Measurements from ENCODE around the gene ZNF442.
"Not testable (repeated sequence)": the region's sequence is repeated elsewhere in the genome, so short reads cannot be mapped to it uniquely, and the experiment has no call there.

ZNF442 gene

GRCh38 chr19:12365236-12366162 is at the start of gene ZNF442:
TSS of gene ZNF442 (minus strand) at chr19:12365683. CDS start at chr19:12363631, 2,052 bp downstream.
- peak; percentile 100 for DNase-seq

DNA sequence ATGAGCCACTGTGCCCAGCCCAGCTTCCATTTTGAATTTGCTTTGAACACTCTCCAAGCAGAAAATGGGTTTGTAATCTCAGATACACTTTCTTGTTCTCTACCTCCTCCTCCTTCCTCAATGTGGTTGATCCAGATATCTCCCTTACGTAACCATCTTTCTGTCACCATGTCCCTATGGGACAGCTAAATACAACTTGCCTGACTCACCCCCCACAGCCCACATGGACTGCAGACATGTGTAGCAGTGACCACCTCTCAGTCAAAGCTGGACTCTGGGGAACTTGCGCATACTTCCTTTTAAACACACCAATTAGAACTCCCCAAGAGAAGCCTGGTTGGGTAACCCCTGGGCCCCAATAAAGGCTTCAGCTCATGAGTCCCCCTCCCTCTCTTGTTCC is 46.4 kb upstream of the ZNF442 start:
- DNase-seq = peak; percentile 71

GRCh38 chr19:12400633-12401502 is 35.4 kb upstream of the ZNF442 start, which contains the start of gene ZNF799:
TSS of gene ZNF799 (minus strand) at chr19:12401271. CDS start at chr19:12401070, 201 bp downstream.
- peak; percentile 99 for DNase-seq

DNA sequence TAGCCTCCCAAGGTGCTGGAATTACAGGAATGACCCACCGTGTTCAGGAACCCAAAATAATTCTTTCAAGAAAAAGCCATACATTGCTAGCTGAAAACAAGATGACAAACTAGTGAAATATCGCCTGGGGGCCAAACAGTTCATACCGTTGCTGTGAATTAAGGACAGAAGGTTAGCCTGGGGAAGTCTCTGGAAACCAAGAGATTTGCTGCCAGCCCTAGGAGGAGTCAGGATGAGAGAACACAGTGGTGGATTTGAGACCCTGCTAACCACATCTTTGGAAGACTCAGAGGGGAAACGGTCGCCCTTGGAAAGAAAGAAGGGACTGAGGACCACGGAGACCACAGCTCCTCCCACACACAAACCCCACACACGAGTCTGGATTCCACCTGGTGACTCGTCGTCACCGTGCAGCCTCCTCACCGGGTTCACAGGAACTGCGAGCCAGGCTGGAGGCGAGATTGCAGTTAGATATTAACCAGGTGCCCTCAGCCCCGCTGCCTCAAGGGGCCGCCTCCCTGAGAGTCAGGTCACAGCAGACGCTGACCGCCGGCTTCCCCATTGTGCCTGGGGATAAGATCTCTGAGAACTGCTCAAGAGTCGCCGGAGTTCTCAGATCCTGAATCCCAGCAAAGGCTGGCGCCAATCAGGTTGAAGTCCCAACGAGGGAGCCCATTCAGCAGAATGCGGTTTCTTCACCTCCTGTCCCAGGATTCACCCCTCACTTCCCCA is 34.6 kb upstream of the ZNF442 start:
- peak; percentile 89 for DNase-seq

GRCh38 chr19:12391148-12391547 is 25.7 kb upstream of the ZNF442 start:
- not testable (repeated sequence) for DNase-seq

- DNase-seq = not testable (repeated sequence)
Observed at GRCh38 chr19:12386365-12386764, 20.9 kb upstream of the ZNF442 start.

DNA sequence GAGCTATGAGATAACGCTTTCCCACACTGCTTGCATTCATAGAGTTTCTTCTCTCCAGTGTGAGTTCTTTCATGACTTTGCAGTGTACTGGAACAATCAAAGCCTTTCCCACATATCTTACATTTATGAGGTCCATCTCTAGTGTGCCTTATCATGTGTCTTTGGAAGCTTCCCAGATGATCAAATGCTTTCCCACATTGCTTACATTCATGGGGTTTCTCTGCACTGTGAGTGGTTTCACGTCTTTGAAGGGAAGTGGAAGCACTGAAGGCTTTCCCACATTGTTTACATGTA is 14.9 kb upstream of the ZNF442 start:
- DNase-seq = no peak

DNA sequence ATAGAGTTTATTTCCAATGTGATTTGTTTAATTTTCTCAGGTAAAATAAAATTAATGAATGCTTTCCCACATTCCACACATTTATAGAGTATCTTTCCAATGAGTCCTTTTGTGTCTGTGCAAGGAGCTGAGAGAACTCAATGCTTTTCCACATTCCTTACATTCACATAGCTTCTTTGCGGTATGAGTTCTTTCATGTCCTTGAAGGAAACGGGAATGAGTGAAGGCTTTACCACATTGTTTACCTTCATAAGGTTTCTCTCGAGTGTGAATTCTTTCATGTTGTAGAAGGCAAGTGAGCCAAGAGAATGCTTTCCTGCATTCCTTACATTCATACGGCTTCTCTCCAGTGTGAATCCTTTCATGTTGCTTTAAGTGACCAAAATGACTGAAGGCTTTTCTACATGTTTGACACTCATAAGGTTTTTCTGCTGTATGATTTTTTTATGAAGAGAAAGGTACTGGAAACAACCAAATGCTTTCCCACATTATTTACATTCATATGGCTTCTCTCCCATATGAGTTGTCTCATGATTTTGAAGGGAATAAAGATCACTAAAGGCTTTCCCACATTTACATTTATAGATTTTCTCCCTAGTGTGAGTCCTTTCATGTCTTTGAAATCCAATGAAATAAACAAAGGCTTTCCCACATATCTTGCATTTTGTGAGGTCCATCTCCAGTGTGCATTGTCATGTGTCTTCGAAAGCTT is 14.4 kb upstream of the ZNF442 start:
- DNase-seq = no peak

DNA sequence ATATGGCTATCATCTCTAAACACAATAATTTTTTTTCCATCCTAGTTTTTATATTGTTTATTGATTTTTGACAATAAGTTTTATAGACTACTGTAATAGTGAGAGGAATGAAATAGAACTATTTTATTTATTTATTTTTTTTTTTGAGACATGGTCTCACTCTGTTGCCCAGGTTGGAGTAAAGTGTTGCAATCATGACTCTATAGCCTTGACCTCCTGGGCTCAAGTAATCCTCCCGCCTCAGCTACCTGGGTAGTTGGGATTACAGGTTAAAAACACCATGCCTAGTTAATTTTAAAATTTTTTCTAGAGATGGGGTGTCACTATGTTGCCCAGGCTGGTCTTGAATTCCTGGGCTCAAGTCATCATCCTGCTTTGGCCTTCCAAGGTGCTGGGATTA is 8.5 kb upstream of the ZNF442 start:
- no peak for DNase-seq

DNA sequence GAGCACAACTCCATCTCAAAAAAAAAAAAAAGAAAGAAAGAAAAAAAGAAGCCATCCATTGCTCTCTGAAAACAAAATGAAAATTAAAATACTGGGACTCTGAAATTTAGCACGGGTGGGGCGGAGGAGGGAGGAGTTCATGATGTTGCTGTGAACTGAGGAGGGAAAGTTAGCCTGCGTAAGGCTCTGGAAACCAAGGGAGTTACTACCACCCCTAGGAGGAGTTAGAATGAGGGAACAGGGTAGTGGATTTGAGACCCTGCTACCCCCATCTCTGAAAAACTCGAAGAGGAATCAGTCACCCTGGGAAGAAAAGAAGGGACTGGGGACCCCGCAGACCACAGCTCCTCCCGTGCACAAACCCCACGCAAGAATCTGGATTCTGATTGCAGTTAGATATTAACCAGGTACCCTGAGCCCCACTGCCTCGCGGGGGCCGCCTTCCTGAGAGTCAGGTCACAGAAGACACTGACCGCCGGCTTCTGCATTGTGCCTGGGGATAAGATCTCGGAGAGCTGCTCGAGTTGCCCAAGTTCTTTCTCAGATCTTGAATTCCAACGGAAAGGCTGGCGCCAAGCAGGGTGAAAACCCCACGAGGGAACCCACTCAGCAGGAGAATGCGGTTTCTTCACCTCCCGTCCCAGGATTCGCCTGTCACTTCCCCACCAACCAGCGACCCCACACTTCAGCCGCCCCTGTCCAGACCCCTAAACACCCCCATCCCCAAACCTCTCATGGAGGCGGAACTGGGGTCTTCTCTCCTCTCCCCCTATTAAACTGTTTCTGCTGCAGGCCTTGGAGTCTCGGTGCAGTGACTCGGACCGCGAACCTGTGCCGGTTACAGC is 870 bp downstream of the ZNF442 start:
- peak; percentile 80 for DNase-seq

DNA sequence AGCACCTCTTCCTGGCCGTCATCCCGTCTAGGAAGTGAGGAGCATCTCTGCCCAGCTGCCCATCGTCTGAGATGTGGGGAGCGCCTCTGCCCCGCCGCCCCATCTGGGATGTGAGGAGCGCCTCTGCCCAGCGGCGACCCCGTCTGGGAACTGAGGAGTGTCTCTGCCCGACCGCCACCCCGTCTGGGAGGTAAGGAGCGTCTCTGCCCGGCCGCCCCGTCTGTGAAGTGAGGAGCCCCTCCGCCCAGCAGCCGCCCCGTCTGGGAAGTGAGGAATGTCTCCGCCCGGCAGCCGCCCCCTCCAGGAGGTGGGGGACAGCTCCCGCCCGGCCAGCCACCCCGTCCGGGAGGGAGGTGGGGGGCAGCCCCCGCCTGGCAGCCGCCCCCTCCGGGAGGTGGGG is 3.2 kb downstream of the ZNF442 start:
- not testable (repeated sequence) for DNase-seq

DNA sequence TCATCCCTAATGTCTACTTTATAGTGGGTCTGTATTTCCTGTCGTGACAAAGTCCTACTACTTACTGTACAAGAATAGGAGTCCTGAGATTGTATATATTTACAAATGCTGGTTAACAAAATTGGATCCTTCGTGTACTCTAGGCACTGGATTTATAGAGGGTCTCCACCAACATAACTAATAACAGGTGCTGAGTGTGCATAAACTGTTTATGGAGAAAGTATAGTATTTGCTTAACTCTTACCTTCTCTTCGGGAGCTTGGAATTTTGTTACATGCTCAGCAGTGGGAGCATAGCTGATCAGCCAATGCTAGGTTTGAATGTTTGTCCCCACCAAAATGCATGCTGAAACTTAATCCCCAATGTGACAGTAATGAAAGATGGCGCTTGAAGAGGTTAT is 12.1 kb downstream of the ZNF442 start:
- DNase-seq = no peak

DNA sequence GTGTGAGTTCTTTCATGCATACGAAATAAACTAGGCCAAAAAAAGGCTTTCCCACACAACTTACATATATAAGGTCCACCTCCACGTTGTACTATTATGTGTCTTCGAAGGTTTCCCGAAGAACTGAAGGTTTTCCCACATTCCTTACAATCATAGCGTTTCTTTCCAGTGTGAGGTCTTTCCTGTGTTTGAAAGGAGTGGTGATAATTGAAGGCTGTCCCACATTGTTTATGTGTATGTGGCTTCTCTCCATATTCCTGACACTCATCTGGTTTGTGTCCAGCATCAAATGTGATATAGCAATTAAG is 14.6 kb downstream of the ZNF442 start:
- peak; percentile 26 for DNase-seq

GRCh38 chr19:12350185-12350889 is 15.1 kb downstream of the ZNF442 start:
- peak; percentile 31 for DNase-seq

- peak; percentile 85 for DNase-seq
Observed at GRCh38 chr19:12346896-12347295, 18.6 kb downstream of the ZNF442 start.

DNA sequence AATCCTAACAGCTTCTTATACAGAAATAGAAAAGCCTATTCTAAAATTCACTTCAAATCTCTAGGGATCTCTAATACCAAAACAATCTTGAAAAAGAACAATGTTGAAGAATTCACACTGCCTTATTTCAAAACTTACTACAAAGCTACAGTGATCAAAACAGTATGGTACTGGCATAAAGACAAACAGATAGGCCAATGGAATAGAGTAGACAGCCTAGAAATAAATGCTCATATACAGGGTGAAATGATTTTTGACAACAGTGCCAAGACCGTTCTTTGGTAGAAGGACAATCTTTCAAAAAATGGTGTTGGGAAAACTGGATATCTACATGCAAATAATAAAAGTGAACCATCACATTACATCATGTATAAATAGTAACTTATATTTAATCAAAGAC is 20.3 kb downstream of the ZNF442 start:
- DNase-seq = no peak

DNA sequence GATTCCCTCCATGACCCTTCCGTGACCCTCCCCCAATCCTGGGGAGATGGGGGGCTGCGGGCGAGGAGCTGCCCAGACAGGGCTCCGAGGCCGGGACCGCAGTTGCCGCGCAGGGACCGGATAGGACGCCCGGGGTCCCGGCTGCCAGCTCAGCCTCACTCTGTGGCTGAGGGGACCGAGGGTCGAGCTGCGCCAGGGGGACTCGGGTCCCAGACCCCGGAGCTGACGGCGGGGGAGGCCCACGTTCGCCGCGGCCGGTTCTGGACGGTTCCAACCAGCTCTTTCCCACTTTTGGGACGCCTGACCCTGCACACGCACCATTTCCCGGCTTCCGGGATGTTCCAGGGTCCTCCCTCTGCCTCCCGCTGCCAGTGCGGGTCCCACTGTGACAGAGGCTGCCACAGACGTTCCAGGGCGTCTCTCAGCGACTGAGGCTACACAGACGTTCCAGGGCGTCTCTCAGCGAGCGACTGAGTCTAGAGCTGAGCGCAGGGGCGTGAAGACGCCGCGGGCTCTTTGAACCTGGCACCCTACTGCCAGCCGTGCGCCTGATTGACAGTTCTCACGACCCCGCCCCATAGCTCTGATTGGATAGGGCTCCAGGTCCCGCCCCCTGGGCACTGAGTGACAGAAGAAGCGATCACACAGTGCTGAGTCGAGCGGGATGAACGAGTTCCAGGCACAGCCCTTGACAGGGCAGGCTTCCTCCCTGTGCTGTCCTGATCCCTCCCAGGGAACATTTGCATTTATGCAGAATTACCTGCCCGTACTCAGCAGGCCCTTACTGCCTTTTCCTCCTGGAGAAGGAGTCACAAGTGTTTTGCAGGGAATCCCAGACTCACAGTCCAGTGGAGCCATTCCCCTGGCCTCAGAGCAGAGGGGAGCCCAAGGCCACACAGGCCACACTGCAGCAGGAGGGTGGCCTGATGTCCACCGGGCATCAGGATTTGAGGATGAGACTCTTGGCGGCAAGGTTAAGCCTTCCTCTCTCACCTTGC is 32.0 kb downstream of the ZNF442 start, which contains the start of gene ZNF563:
Gene ZNF563, minus strand, starts transcription at position 472 of the 998 bp plus-strand sequence. Its CDS starts 151 bp downstream, at position 321.
- DNase-seq = peak; percentile 100

GRCh38 chr19:12331211-12331941 is 34.1 kb downstream of the ZNF442 start:
- peak; percentile 97 for DNase-seq

- DNase-seq = no peak
Observed at GRCh38 chr19:12330340-12330739, 35.1 kb downstream of the ZNF442 start.

Measured in OCI-M1 (cell line).